Motor neuron (in vitro differentiated cells): ENCODE measurements around the gene NAA80. TPM values are rescaled to one million over a fixed set of nuclear protein-coding genes. Genes with fewer than 3 reads are reported as not detected.

Experiments used
- ATAC-seq, 8 experiments: fragments of 200-7000 bp; cut with Tn5 transposase; replicated peaks in 6 of 8; 2 replicates each; pipeline ENCODE4 v1.8.0; 2021; ENCODE audit warnings: mild to moderate bottlenecking in 8 of 8, moderate library complexity in 8 of 8
- H3K27ac ChIP-seq, 2 donors: fragments of 250-450 bp; sonication (Bioruptor Pico); 2 replicates each; pipeline ENCODE4 v1.9.0; 2021; ENCODE audit warnings: antibody characterized with exemption in 2 of 2, mild to moderate bottlenecking in 2 of 2, moderate library complexity in 1 of 2
- H3K4me1 ChIP-seq, 2 donors: fragments of 250-450 bp; sonication (Bioruptor Pico); replicated peaks in 1 of 2; 2 replicates each; pipeline ENCODE4 v1.6.1; 2021; ENCODE audit warnings: antibody characterized with exemption in 2 of 2, mild to moderate bottlenecking in 2 of 2, moderate library complexity in 1 of 2
- H3K4me3 ChIP-seq, 5 donors: fragments of 250-450 bp; sonication (Bioruptor Pico); 2 replicates each; pipeline ENCODE4 v1.9.0; 2021; ENCODE audit warnings: antibody characterized with exemption in 5 of 5, mild to moderate bottlenecking in 5 of 5, moderate library complexity in 4 of 5
- WGBS, 10 experiments: fragments of 450-650 bp; shearing (Covaris generic); methylation state at CpG; one replicate each; pipeline ENCODE4 v1.0.0; 2022; 5-methylcytosine and 5-hydroxymethylcytosine counted together
- in situ Hi-C, 9 experiments: fragments of 400-800 bp; cut with MboI; loops; one replicate each; pipeline ENCODE4 v1.15.0; 2021; ENCODE audit warnings: low sequenced_read_pairs in 9 of 9, low pct_unique_long_range_greater_than_20kb in 2 of 9; ENCODE audit not compliant: unreplicated experiment in 9 of 9
- total RNA-seq, 8 experiments: library from RNA; unstranded; fragments of 300-600 nt; gene quantifications; 2 replicates each; pipeline versions ENCODE4 v1.2.3 to v1.2.4, GENCODE V29; 2022

NAA80 gene
- total RNA-seq, 8 experiments from 2014 or later: 2.7 to 8.8 (median 5.1) TPM

GRCh38 chr3:50325113-50325480 is 25.9 kb upstream of the NAA80 start:
- ATAC-seq: no peak
- Histone ChIP-seq H3K4me1 (peaks cover 20 to 28% of the 10 kb centered on the region in 2 donors), H3K27ac (no peak overlapping the region), H3K4me3 (no peak overlapping the region)
- in situ Hi-C loops: no loop called here
- no CpG with 5 or more reads among the region's 2 CpGs for WGBS, 10 experiments

- in situ Hi-C loops: no loop called here
- ATAC-seq: peak in 4 of 8 experiments; percentile 2 to 29 (median 6)
- WGBS, 10 experiments: 0 to 100% (median 10%) methylated on average over 1 to 2 of the region's 4 CpGs; no CpG with 5 or more reads in 4 of the 10 experiments
- no peak overlapping the region for H3K4me3 ChIP-seq
- H3K4me1 ChIP-seq: peaks cover 25 to 33% of the 10 kb centered on the region in 2 donors
- H3K27ac ChIP-seq: no peak overlapping the region
Observed at GRCh38 chr3:50324351-50325112, 25.3 kb upstream of the NAA80 start.

- Histone ChIP-seq H3K4me1 (peaks cover 29 to 36% of the 10 kb centered on the region in 2 donors), H3K4me3 (no peak overlapping the region), H3K27ac (no peak overlapping the region)
- ATAC-seq: no peak
- in situ Hi-C loops: no loop called here
- WGBS, 10 experiments: 50 to 89% (median 67%) methylated on average over 1 to 4 of the region's 5 CpGs; no CpG with 5 or more reads in 6 of the 10 experiments
Observed at GRCh38 chr3:50323614-50324199, 24.5 kb upstream of the NAA80 start.

- H3K4me3 ChIP-seq: no peak overlapping the region
- no peak overlapping the region for H3K27ac ChIP-seq
- in situ Hi-C loops: no loop called here
- no peak for ATAC-seq
- peaks cover 29 to 32% of the 10 kb centered on the region in 2 donors for H3K4me1 ChIP-seq
- WGBS, 10 experiments: 29 to 87% (median 80%) methylated on average over 1 to 3 of the region's 4 CpGs; no CpG with 5 or more reads in 7 of the 10 experiments
Observed at GRCh38 chr3:50323092-50323600, 23.9 kb upstream of the NAA80 start.

- H3K4me3 ChIP-seq: peak within 1 kb of the TSS; percentile 72 to 97 (median 90)
- no peak for ATAC-seq
- in situ Hi-C loops: no loop called here
- 60 to 100% (median 72%) methylated on average over 1 to 7 of the region's 31 CpGs; no CpG with 5 or more reads in 6 of the 10 experiments for WGBS, 10 experiments
- H3K4me1 ChIP-seq: peaks cover 29 to 32% of the 10 kb centered on the region in 2 donors
- H3K27ac ChIP-seq: peak within 1 kb of the TSS; percentile 100
Observed at GRCh38 chr3:50322386-50323091, 23.3 kb upstream of the NAA80 start, which contains the start of gene HYAL2. Gene HYAL2 (minus strand): TSS chr3:50322745. CDS start chr3:50320489, 2,256 bp downstream.

- peak overlapping the region; percentile 100 for H3K27ac ChIP-seq
Observed at GRCh38 chr3:50322115-50322385, 22.8 kb upstream of the NAA80 start.

GRCh38 chr3:50321336-50322114 is 22.3 kb upstream of the NAA80 start:
- in situ Hi-C loops: no loop called here
- Histone ChIP-seq H3K4me1 (peaks cover 22 to 30% of the 10 kb centered on the region in 2 donors), H3K4me3 (peak overlapping the region; percentile 72 to 97 (median 90)), H3K27ac (peak overlapping the region; percentile 100)
- WGBS, 10 experiments: 0 to 7% (median 0%) methylated on average over 4 to 10 of the region's 59 CpGs; no CpG with 5 or more reads in 5 of the 10 experiments
- peak; percentile 82 to 90 (median 88) for ATAC-seq

More at GRCh38 chr3:50322115-50322385, 22.8 kb upstream of the NAA80 start:
- in situ Hi-C loops: no loop called here
- Histone ChIP-seq H3K4me1 (peaks cover 25 to 29% of the 10 kb centered on the region in 2 donors), H3K4me3 (peak overlapping the region; percentile 72 to 97 (median 90))
- ATAC-seq: no peak
- 46 to 60% methylated on average over 1 to 3 of the region's 14 CpGs; no CpG with 5 or more reads in 8 of the 10 experiments for WGBS, 10 experiments

- Histone ChIP-seq H3K4me1 (peaks cover 22 to 30% of the 10 kb centered on the region in 2 donors), H3K27ac (peak overlapping the region; percentile 100), H3K4me3 (peak overlapping the region; percentile 72 to 97 (median 90))
- whole genome bisulfite sequencing, 10 experiments: 0 to 7% (median 0%) methylated on average over 1 to 6 of the region's 45 CpGs; no CpG with 5 or more reads in 3 of the 10 experiments
- in situ Hi-C loops: no loop called here
- peak; percentile 55 to 79 (median 76) for ATAC-seq
Observed at GRCh38 chr3:50320853-50321335, 21.7 kb upstream of the NAA80 start.

GRCh38 chr3:50319894-50320625 is 20.9 kb upstream of the NAA80 start:
- H3K4me1 ChIP-seq: peaks cover 22 to 30% of the 10 kb centered on the region in 2 donors

GRCh38 chr3:50319181-50319893 is 20.1 kb upstream of the NAA80 start:
- WGBS, 10 experiments: 79 to 100% (median 90%) methylated on average over 1 to 10 of the region's 16 CpGs; no CpG with 5 or more reads in 3 of the 10 experiments
- Histone ChIP-seq H3K4me1 (peaks cover 22 to 28% of the 10 kb centered on the region in 2 donors), H3K27ac (no peak overlapping the region), H3K4me3 (no peak overlapping the region)
- ATAC-seq: no peak
- in situ Hi-C loops: no loop called here

More at GRCh38 chr3:50319894-50320625, 20.9 kb upstream of the NAA80 start:
- Histone ChIP-seq H3K4me3 (peak overlapping the region; percentile 72 to 97 (median 90)), H3K27ac (peak overlapping the region; percentile 100)
- no peak for ATAC-seq
- whole genome bisulfite sequencing, 10 experiments: 76 to 83% (median 81%) methylated on average over 2 to 13 of the region's 29 CpGs; no CpG with 5 or more reads in 6 of the 10 experiments
- in situ Hi-C loops: no loop called here

GRCh38 chr3:50318615-50319014 is 19.4 kb upstream of the NAA80 start:
- Histone ChIP-seq H3K4me1 (peaks cover 22 to 26% of the 10 kb centered on the region in 2 donors), H3K27ac (no peak overlapping the region), H3K4me3 (no peak overlapping the region)
- 78 to 100% (median 91%) methylated on average over 1 to 7 of the region's 10 CpGs; no CpG with 5 or more reads in 4 of the 10 experiments for WGBS, 10 experiments
- in situ Hi-C loops: no loop called here
- ATAC-seq: no peak
